ENCODE measurements around the gene BUD23.
"Not testable (repeated sequence)": the region's sequence is repeated elsewhere in the genome, so short reads cannot be mapped to it uniquely, and the experiment has no call there.

BUD23 gene

GRCh38 chr7:73705551-73705920 lies 22.1 kb downstream of the BUD23 start:
- TF ChIP-seq, protein P1, sequence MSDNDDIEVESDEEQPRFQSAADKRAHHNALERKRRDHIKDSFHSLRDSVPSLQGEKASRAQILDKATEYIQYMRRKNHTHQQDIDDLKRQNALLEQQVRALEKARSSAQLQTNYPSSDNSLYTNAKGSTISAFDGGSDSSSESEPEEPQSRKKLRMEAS (IDR thresholded peaks at IDR 0.05; ENCODE audit: low read depth, low read length), result no peak
- TF ChIP-seq, protein P2, sequence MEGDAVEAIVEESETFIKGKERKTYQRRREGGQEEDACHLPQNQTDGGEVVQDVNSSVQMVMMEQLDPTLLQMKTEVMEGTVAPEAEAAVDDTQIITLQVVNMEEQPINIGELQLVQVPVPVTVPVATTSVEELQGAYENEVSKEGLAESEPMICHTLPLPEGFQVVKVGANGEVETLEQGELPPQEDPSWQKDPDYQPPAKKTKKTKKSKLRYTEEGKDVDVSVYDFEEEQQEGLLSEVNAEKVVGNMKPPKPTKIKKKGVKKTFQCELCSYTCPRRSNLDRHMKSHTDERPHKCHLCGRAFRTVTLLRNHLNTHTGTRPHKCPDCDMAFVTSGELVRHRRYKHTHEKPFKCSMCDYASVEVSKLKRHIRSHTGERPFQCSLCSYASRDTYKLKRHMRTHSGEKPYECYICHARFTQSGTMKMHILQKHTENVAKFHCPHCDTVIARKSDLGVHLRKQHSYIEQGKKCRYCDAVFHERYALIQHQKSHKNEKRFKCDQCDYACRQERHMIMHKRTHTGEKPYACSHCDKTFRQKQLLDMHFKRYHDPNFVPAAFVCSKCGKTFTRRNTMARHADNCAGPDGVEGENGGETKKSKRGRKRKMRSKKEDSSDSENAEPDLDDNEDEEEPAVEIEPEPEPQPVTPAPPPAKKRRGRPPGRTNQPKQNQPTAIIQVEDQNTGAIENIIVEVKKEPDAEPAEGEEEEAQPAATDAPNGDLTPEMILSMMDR (IDR thresholded peaks at IDR 0.05; ENCODE audit: low read depth, low read length), result no peak
- TF ChIP-seq MYC (IDR thresholded peaks at IDR 0.05; ENCODE audit: low read depth, low read length) (no peak), POLR2A (IDR thresholded peaks at IDR 0.05; ENCODE audit: extremely low read depth, insufficient read length) (no peak)
- no peak for DNase-seq (ENCODE audit: low read depth)
- no peak overlapping the region for H3K4me3 ChIP-seq (ENCODE audit: low read depth, low read length)

DNA sequence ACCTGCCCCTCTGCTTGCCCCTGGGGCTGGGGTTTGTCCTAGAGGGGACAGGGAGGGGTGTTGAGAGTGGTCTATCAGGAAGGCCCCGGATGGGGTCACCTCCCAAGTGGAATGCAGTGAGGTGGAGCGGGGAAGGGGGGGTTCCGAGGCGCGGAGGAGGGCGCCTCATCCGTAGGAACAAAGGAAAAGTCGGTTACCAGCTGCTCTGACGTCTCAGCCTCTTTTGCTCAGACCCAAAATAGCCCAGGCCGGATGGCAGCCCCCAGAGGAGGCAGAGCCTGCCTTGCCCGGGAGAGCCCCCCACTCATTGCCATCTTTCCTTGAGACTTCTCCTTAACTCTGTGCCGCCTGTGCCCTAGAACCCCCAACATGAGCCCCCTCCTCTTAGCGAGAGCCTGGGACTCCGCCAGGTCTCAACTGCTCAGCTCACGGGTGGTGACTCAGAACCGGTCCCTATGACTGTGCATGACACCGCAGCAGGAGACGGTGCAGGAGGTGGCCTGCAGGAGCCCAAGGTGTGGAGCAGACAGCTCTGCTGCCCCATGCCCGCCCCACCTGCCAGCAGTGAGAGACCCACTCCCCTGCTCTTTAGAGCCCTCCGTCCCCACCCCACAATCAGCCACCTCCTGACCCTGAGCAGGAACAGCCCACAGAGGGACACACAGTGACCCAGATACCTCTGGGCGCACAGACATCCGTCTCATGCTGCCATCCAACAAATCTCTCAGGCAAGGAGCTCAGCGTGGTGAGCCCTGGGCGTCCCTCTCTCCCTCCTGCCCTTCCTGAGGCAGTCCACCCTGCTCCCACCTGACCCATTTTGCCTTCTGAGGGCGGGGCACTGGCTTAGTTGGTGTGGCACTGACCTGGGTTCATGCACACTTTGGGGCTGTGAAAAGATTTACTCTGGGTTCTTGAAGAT lies 23.0 kb downstream of the BUD23 start:
- no peak overlapping the region for H3K4me3 ChIP-seq (ENCODE audit: low read depth, low read length)
- no peak for DNase-seq (ENCODE audit: low read depth)
- TF ChIP-seq, protein P1 (IDR thresholded peaks at IDR 0.05; ENCODE audit: low read depth, low read length), result no peak
- TF ChIP-seq, protein P2 (IDR thresholded peaks at IDR 0.05; ENCODE audit: low read depth, low read length), result no peak
- no peak for TF ChIP-seq MYC (IDR thresholded peaks at IDR 0.05; ENCODE audit: low read depth, low read length)
- TF ChIP-seq POLR2A (IDR thresholded peaks at IDR 0.05; ENCODE audit: extremely low read depth, insufficient read length), result no peak

DNA sequence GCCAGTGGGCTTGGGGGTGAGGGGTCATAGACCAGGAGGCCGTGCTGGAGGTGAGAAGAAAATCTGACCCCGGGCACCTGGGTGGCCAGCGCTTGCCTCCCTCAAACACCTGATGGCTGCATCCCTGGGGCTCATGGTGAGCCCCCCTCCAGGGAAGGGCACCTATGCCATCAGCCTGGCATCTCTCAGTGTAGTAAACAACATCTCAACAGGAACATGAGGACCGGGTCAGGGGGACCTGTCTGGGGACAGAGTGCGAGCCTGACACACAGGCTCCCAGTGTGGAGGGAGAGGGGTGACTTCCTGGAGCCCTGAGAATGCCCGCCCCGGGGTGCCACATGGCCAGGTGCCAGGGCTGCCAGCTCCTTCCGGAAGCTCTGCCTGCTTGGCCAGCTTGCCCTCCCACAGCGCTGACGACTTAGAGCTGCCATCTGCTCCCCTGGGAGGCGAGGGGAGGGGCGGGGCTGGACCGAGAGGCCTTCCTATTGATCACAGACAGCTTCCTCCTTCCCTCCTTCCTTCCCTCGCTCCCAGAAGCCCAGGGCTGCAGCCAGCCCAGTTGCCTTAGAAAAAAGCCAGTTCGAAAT lies 23.7 kb downstream of the BUD23 start:
- TF ChIP-seq, protein P2 (IDR thresholded peaks at IDR 0.05; ENCODE audit: low read depth, low read length), result no peak
- no peak for TF ChIP-seq MYC (IDR thresholded peaks at IDR 0.05; ENCODE audit: low read depth, low read length)
- no peak for TF ChIP-seq POLR2A (IDR thresholded peaks at IDR 0.05; ENCODE audit: extremely low read depth, insufficient read length)
- TF ChIP-seq, protein P1 (IDR thresholded peaks at IDR 0.05; ENCODE audit: low read depth, low read length), result no peak
- no peak overlapping the region for H3K4me3 ChIP-seq (ENCODE audit: low read depth, low read length)
- no peak for DNase-seq (ENCODE audit: low read depth)

- DNase-seq (ENCODE audit: low read depth), result no peak
- TF ChIP-seq, protein P2 (IDR thresholded peaks at IDR 0.05; ENCODE audit: low read depth, low read length), result no peak
- no peak for TF ChIP-seq MYC (IDR thresholded peaks at IDR 0.05; ENCODE audit: low read depth, low read length)
- TF ChIP-seq POLR2A (IDR thresholded peaks at IDR 0.05; ENCODE audit: extremely low read depth, insufficient read length), result no peak
- H3K4me3 ChIP-seq (ENCODE audit: low read depth, low read length), result no peak overlapping the region
Measured at GRCh38 chr7:73708961-73709549, 25.7 kb downstream of the BUD23 start.

GRCh38 chr7:73712773-73713172 lies 29.4 kb downstream of the BUD23 start:
- no peak overlapping the region for H3K4me3 ChIP-seq (ENCODE audit: low read depth, low read length)
- no peak for DNase-seq (ENCODE audit: low read depth)
- TF ChIP-seq, protein P2 (IDR thresholded peaks at IDR 0.05; ENCODE audit: low read depth, low read length), result no peak
- TF ChIP-seq MYC (IDR thresholded peaks at IDR 0.05; ENCODE audit: low read depth, low read length), result no peak

DNA sequence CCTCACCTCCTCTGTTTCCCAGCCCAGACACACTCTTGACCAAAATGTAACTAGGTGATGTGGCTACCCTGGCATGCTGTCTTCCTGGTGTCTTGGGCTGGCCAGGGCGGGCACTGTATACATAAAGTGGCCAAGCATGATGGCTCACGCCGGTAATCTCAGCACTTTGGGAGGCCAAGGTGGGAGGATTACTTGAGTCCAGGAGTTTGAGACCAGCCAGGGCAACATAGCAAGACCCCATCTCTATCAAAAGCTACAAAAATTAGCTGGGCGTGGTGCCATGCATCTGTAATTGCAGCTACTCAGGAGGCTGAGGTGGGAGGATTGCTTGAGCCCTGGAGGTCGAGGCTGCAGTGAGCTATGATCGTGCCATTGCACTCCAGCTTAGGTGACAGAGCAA lies 29.9 kb downstream of the BUD23 start:
- H3K4me3 ChIP-seq (ENCODE audit: low read depth, low read length); DNase-seq (ENCODE audit: low read depth): not testable (repeated sequence)

All from NB4 (cell line).